Thyroid gland (tissue), 4 donors: Measurements from ENCODE around the gene ZBTB7C.

Source experiments
- CTCF ChIP-seq, 6 experiments: fragments of 200-600 bp in 3 of 6; fragments of 450-650 bp in 3 of 6; sonication (generic) in 3 of 6; IDR thresholded peaks; one replicate each; pipeline ENCODE4 v1.5.1; 2016 to 2019; ENCODE audit warnings: antibody characterized with exemption in 6 of 6, mild to moderate bottlenecking in 2 of 6, inconsistent platforms in 1 of 6, moderate library complexity in 1 of 6
- POLR2A ChIP-seq, 2 donors: fragments of 450-650 bp; IDR thresholded peaks; one replicate each; pipeline ENCODE4 v1.6.1; 2017; ENCODE audit warnings: antibody characterized with exemption in 2 of 2, mild to moderate bottlenecking in 2 of 2, moderate library complexity in 1 of 2

- TF ChIP-seq CTCF (IDR thresholded peaks at IDR 0.05) (peak in 4 of 6 experiments; percentile 23 to 62 (median 40)), POLR2A (IDR thresholded peaks at IDR 0.05) (no peak)
Observed at GRCh38 chr18:48409591-48410094, 460 bp upstream of the ZBTB7C start.
